ENCODE results near the gene LMF1. TPM values are rescaled to one million over a fixed set of nuclear protein-coding genes. Genes with fewer than 3 reads are reported as not detected.

Gene LMF1
- polyA plus RNA-seq, 1 donor from 2014 or later = 16.2 TPM

- no peaks in the 10 kb centered on the region for H3K27me3 ChIP-seq (ENCODE audit: insufficient read depth, low read depth, low read length)
- H3K36me3 ChIP-seq (ENCODE audit: insufficient read depth, low read length) = no peaks in the 10 kb centered on the region
- H3F3A ChIP-seq (ENCODE audit: insufficient read depth, low read length, poor library complexity, severe bottlenecking) = no peaks in the 10 kb centered on the region
- no peaks in the 10 kb centered on the region for H4K20me1 ChIP-seq (ENCODE audit: insufficient read depth)
- H3K27ac ChIP-seq (ENCODE audit: low read length) = no peak overlapping the region
- H3K9me2 ChIP-seq (ENCODE audit: insufficient read depth, low read length) = no peaks in the 10 kb centered on the region
- TF ChIP-seq REST (IDR thresholded peaks at IDR 0.05; ENCODE audit: borderline replicate concordance) (no peak), CTCF (IDR thresholded peaks at IDR 0.05; ENCODE audit: poor library complexity, severe bottlenecking) (no peak), SMC3 (conservative IDR thresholded peaks at IDR 0.05; ENCODE audit: poor library complexity) (no peak), MXI1 (conservative IDR thresholded peaks at IDR 0.05; ENCODE audit: poor library complexity, severe bottlenecking) (no peak), POLR2AphosphoS5 (IDR thresholded peaks at IDR 0.05) (no peak), RAD21 (conservative IDR thresholded peaks at IDR 0.05) (no peak), EZH2 (IDR thresholded peaks at IDR 0.05; ENCODE audit: borderline replicate concordance, insufficient read depth, low read length, poor library complexity, severe bottlenecking) (no peak), TAF1 (IDR thresholded peaks at IDR 0.05; ENCODE audit: low read depth) (no peak), EP300 (conservative IDR thresholded peaks at IDR 0.05; ENCODE audit: poor library complexity, severe bottlenecking) (no peak)
- no peak overlapping the region for H2AFZ ChIP-seq (ENCODE audit: low read depth, low read length)
- H3K4me3 ChIP-seq (ENCODE audit: low read length) = no peak overlapping the region
- H3K4me2 ChIP-seq (ENCODE audit: low read length) = no peak overlapping the region
- H3K9me3 ChIP-seq (ENCODE audit: low read length) = no peaks in the 10 kb centered on the region
- no peak overlapping the region for H3K9ac ChIP-seq (ENCODE audit: low read length)
- no peaks in the 10 kb centered on the region for H3K79me2 ChIP-seq (replicated peaks; ENCODE audit: insufficient read depth, low read length)
Observed at GRCh38 chr16:856811-857210, 114.0 kb downstream of the LMF1 start.

GRCh38 chr16:856101-856500 lies 114.7 kb downstream of the LMF1 start:
- no peaks in the 10 kb centered on the region for H3K79me2 ChIP-seq (replicated peaks; ENCODE audit: insufficient read depth, low read length)
- no peak overlapping the region for H2AFZ ChIP-seq (ENCODE audit: low read depth, low read length)
- no peaks in the 10 kb centered on the region for H3F3A ChIP-seq (ENCODE audit: insufficient read depth, low read length, poor library complexity, severe bottlenecking)
- H4K20me1 ChIP-seq (ENCODE audit: insufficient read depth) = no peaks in the 10 kb centered on the region
- H3K9me3 ChIP-seq (ENCODE audit: low read length) = peaks cover 3% of the 10 kb centered on the region
- H3K4me2 ChIP-seq (ENCODE audit: low read length) = no peak overlapping the region
- H3K27me3 ChIP-seq (ENCODE audit: insufficient read depth, low read depth, low read length) = no peaks in the 10 kb centered on the region
- H3K4me3 ChIP-seq (ENCODE audit: low read length) = no peak overlapping the region
- no peaks in the 10 kb centered on the region for H3K9me2 ChIP-seq (ENCODE audit: insufficient read depth, low read length)
- no peaks in the 10 kb centered on the region for H3K36me3 ChIP-seq (ENCODE audit: insufficient read depth, low read length)
- TF ChIP-seq EZH2 (IDR thresholded peaks at IDR 0.05; ENCODE audit: borderline replicate concordance, insufficient read depth, low read length, poor library complexity, severe bottlenecking) (no peak), EP300 (conservative IDR thresholded peaks at IDR 0.05; ENCODE audit: poor library complexity, severe bottlenecking) (no peak), POLR2AphosphoS5 (IDR thresholded peaks at IDR 0.05) (no peak), TAF1 (IDR thresholded peaks at IDR 0.05; ENCODE audit: low read depth) (no peak), CTCF (IDR thresholded peaks at IDR 0.05; ENCODE audit: poor library complexity, severe bottlenecking) (no peak), MXI1 (conservative IDR thresholded peaks at IDR 0.05; ENCODE audit: poor library complexity, severe bottlenecking) (no peak), REST (IDR thresholded peaks at IDR 0.05; ENCODE audit: borderline replicate concordance) (no peak), SMC3 (conservative IDR thresholded peaks at IDR 0.05; ENCODE audit: poor library complexity) (no peak), RAD21 (conservative IDR thresholded peaks at IDR 0.05) (no peak)
- no peak overlapping the region for H3K9ac ChIP-seq (ENCODE audit: low read length)
- H3K27ac ChIP-seq (ENCODE audit: low read length) = no peak overlapping the region

All from neural cell (in vitro differentiated cells).